ENCODE data around the gene NUP214. TPM values are rescaled to one million over a fixed set of nuclear protein-coding genes. Genes with fewer than 3 reads are reported as not detected.

The NUP214 gene
- total RNA-seq, 1 donor from 2014 or later = 30.5 TPM

DNA sequence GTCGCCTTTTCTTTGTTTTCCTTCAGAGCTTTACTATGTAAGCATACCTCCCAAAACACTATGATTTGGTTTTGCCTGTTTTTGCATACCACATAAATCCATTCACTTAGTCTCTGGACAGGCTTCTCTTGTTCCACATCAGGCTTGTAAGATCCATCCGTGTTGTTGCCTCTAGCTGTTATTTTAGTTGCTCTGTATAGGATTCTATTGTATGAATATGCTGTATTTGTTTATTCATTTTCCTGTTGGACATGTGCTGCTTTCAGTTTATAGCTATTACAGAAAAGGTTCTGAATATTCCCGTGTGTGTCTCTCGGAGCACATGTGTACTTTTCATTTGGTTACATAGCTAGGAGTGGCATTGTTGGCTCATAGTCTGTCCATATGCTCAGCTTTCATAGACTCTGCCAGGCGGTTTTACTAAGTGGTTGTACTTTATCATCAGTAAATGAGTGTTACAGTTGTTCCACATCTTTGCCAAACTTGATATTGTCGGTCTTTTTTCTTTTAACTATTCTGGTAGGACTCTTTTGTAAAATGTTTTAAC, 41.8 kb downstream of the NUP214 start:
- Histone ChIP-seq H3K36me3 (ENCODE audit: control insufficient read depth, insufficient read depth, low read length) (no peaks in the 10 kb centered on the region), H3K27me3 (ENCODE audit: control insufficient read depth, insufficient read depth, low read length) (no peaks in the 10 kb centered on the region), H3K4me3 (ENCODE audit: low read depth, low read length) (no peak overlapping the region)
- DNase-seq (ENCODE audit: low read depth) = no peak
- TF ChIP-seq, protein P1, sequence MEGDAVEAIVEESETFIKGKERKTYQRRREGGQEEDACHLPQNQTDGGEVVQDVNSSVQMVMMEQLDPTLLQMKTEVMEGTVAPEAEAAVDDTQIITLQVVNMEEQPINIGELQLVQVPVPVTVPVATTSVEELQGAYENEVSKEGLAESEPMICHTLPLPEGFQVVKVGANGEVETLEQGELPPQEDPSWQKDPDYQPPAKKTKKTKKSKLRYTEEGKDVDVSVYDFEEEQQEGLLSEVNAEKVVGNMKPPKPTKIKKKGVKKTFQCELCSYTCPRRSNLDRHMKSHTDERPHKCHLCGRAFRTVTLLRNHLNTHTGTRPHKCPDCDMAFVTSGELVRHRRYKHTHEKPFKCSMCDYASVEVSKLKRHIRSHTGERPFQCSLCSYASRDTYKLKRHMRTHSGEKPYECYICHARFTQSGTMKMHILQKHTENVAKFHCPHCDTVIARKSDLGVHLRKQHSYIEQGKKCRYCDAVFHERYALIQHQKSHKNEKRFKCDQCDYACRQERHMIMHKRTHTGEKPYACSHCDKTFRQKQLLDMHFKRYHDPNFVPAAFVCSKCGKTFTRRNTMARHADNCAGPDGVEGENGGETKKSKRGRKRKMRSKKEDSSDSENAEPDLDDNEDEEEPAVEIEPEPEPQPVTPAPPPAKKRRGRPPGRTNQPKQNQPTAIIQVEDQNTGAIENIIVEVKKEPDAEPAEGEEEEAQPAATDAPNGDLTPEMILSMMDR (IDR thresholded peaks at IDR 0.05; ENCODE audit: insufficient read depth, low read length, poor library complexity, severe bottlenecking) = no peak

DNA sequence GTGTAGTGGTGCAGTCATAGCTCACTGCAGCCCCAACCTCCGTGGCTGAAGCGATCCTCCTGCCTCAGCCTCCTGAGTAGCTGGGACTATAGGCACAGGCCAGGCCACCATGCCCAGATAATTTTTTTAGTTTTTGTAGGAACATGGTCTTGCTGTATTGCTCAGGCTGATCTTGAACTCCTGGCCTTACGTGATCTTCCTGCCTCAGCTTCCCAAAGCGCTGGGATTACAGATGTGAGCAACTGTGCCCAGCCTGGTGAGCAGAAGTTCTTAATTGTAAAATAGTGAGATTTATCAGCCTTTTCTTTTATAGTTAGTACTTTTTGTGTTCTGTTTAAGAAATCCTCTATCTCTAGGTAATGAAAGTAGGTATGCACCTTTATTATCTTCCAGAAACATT, 42.5 kb downstream of the NUP214 start:
- no peaks in the 10 kb centered on the region for H3K27me3 ChIP-seq (ENCODE audit: control insufficient read depth, insufficient read depth, low read length)
- no peak overlapping the region for H3K4me3 ChIP-seq (ENCODE audit: low read depth, low read length)
- no peak for DNase-seq (ENCODE audit: low read depth)
- TF ChIP-seq, protein P1 (IDR thresholded peaks at IDR 0.05; ENCODE audit: insufficient read depth, low read length, poor library complexity, severe bottlenecking) = no peak
- no peaks in the 10 kb centered on the region for H3K36me3 ChIP-seq (ENCODE audit: control insufficient read depth, insufficient read depth, low read length)

DNA sequence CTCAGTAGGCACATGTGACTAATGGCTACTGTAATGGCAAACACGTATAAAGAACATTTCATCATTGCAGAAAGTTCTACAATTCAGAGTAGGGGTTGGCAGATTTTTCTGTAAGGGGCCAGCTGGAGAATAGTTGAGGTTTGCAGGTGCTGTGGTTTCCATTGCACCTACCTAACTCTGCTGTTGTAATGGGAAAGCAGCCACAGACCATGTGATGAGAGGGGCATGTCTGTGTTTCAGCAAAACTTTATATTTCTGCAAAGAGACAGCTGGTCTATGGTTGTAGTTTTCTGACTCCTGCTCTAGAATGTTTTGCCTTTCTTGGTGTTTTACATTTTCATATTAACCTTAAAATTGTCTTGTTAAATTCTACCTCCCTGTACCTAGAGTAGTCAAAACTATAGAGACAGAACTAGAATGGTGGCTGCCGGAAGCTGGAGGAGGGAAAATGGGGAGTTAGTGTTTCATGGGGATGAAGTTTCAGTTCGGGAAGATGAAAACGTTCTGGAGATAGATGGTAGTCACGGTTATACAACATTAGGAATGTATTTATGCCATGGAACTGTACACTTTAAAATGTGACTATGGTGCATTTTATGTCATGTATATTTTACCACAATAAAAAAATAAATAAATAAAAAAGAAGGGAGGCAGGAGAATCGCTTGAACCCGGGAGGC, 44.3 kb downstream of the NUP214 start:
- H3K4me3 ChIP-seq (ENCODE audit: low read depth, low read length) = no peak overlapping the region
- H3K36me3 ChIP-seq (ENCODE audit: control insufficient read depth, insufficient read depth, low read length) = no peaks in the 10 kb centered on the region
- TF ChIP-seq, protein P1 (IDR thresholded peaks at IDR 0.05; ENCODE audit: insufficient read depth, low read length, poor library complexity, severe bottlenecking) = no peak
- no peaks in the 10 kb centered on the region for H3K27me3 ChIP-seq (ENCODE audit: control insufficient read depth, insufficient read depth, low read length)
- DNase-seq (ENCODE audit: low read depth) = no peak

DNA sequence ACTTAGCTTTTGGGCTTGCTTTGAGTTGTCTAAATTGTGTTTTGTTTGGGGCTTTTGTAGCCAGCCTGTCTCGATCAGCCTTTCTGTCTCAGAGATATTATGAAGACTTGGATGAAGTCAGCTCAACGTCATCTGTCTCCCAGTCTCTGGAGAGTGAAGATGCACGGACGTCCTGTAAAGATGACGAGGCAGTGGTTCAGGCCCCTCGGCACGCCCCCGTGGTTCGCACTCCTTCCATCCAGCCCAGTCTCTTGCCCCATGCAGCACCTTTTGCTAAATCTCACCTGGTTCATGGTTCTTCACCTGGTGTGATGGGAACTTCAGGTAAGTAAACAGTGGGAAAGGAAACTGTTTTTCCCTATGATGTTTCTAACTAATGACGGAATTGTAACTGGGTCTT, 48.6 kb downstream of the NUP214 start:
- TF ChIP-seq, protein P1 (IDR thresholded peaks at IDR 0.05; ENCODE audit: insufficient read depth, low read length, poor library complexity, severe bottlenecking) = no peak
- H3K36me3 ChIP-seq (ENCODE audit: control insufficient read depth, insufficient read depth, low read length) = no peaks in the 10 kb centered on the region
- H3K27me3 ChIP-seq (ENCODE audit: control insufficient read depth, insufficient read depth, low read length) = no peaks in the 10 kb centered on the region
- DNase-seq (ENCODE audit: low read depth) = no peak
- H3K4me3 ChIP-seq (ENCODE audit: low read depth, low read length) = no peak overlapping the region

DNA sequence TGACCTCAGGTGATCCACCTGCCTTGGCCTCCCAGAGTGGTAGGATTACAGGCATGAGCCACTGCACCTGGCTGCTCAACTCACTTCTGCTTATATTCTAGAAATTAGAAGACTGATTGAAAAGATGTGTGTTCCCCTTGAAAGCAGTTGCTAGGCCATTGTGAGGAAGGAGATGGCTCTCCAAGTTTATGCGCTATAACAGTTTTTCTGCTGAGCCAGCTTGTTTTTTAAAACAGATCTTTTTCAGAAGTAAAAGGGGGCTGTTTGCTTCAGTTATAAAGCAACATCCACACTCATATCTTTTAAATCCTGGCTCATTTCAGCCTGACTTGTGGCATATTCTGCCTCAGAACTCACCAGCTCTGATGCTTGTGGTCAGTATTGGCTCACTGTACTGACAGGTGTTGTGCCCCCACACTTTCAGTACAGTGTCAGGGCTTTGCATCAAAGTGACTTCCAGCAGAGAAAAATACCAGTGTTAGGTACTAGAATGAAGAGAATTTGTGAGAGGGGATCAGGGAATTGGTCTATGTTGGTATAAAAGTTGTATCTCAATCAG, 49.4 kb downstream of the NUP214 start:
- TF ChIP-seq, protein P1 (IDR thresholded peaks at IDR 0.05; ENCODE audit: insufficient read depth, low read length, poor library complexity, severe bottlenecking) = no peak
- no peak for DNase-seq (ENCODE audit: low read depth)
- Histone ChIP-seq H3K36me3 (ENCODE audit: control insufficient read depth, insufficient read depth, low read length) (no peaks in the 10 kb centered on the region), H3K27me3 (ENCODE audit: control insufficient read depth, insufficient read depth, low read length) (no peaks in the 10 kb centered on the region), H3K4me3 (ENCODE audit: low read depth, low read length) (no peak overlapping the region)

All from kidney epithelial cell (primary cell).